Measurements from ENCODE around the gene DTX1. TPM values are rescaled to one million over a fixed set of nuclear protein-coding genes. Genes with fewer than 3 reads are reported as not detected.

DTX1 gene
- total RNA-seq, 3 donors from 2014 or later, result 7.9 to 46.6 (median 20.0) TPM

- no peak for TF ChIP-seq CTCF (IDR thresholded peaks at IDR 0.05)
- TF ChIP-seq POLR2A (IDR thresholded peaks at IDR 0.05), result no peak
- no peak for TF ChIP-seq POLR2AphosphoS5 (IDR thresholded peaks at IDR 0.05)
- intact Hi-C loops (cut with DNase I; ENCODE audit: low total_unique reads), result no loop called here
- Histone ChIP-seq H3K36me3 (no peaks in the 10 kb centered on the region), H3K4me3 (no peak overlapping the region), H3K27ac (no peak overlapping the region), H3K9me3 (no peaks in the 10 kb centered on the region), H3K27me3 (no peaks in the 10 kb centered on the region), H3K4me1 (no peaks in the 10 kb centered on the region)
- DNase-seq (ENCODE audit: low spot score in 2 of 2), result no peak
Observed at GRCh38 chr12:113102811-113103210, 46.3 kb downstream of the DTX1 start.

GRCh38 chr12:113103756-113104450 lies 47.4 kb downstream of the DTX1 start:
- H3K36me3 ChIP-seq, result no peaks in the 10 kb centered on the region
- no peak for DNase-seq (ENCODE audit: low spot score in 2 of 2)
- no peak overlapping the region for H3K27ac ChIP-seq
- H3K4me1 ChIP-seq, result no peaks in the 10 kb centered on the region
- H3K9me3 ChIP-seq, result no peaks in the 10 kb centered on the region
- no peaks in the 10 kb centered on the region for H3K27me3 ChIP-seq
- intact Hi-C loops (cut with DNase I; ENCODE audit: low total_unique reads), result no loop called here
- no peak for TF ChIP-seq POLR2A (IDR thresholded peaks at IDR 0.05)
- TF ChIP-seq POLR2AphosphoS5 (IDR thresholded peaks at IDR 0.05), result no peak
- TF ChIP-seq CTCF (IDR thresholded peaks at IDR 0.05), result no peak
- H3K4me3 ChIP-seq, result peak overlapping the region in 2 of 3 donors; percentile 22 to 27

DNA sequence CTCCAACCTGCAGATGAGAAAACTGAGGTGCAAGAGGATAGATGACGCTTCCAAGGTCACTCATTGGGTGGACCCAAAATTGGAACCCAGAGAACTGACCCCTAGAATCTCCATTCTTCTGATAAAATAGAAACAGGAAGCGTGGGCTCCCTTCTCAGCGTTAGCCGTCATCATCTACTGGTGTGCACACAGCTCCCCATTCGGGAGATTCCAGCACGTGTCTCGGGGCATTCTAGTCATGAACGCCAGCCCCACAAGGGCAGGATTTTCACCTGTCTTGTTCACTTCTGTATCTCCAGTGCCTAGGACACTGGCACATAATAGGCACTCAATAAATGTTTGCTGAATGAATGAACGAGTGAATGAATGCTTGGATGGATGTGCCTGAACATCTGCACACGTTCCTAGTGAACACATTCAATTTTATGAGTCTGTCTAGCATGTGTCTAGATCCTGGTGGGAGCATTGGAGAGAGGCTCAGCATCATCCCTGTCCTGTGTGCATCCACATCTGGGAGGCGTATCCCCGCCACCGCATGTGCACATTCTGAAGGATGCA lies 48.5 kb downstream of the DTX1 start:
- H3K36me3 ChIP-seq, result no peaks in the 10 kb centered on the region
- no peaks in the 10 kb centered on the region for H3K27me3 ChIP-seq

DNA sequence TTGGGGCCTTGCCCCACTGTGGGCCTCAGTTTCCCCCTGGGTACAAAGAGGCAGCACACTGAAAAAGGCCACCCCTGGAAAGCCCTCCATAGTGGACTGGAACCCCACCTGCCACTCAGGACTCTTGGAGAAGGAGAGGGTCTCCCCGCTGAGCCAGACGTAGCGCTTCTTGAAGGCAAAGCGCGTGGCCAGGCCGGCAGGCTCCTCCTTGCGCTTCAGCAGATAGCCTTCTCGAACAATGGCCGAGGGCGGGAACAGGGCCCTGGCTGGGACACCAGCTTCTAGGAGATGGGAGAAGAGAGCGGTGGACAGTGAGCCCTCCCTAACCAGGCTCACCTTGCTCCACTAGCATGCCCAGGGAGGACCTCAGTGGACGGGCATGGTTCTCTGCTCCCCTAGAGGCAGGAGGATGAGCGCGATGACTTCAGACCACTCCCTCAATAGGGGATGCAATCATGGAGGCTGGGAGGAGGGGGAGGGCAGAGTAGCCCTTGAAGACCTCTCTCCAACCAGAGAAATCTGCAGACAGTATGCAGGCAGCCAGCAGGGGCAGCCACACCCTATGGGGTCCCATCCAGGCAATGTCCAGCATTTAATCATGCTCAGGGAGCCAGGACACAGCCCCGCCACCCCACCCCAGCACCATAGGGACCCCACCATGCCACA lies 49.2 kb downstream of the DTX1 start:
- Histone ChIP-seq H3K4me3 (no peak overlapping the region), H3K27ac (no peak overlapping the region), H3K36me3 (no peaks in the 10 kb centered on the region), H3K4me1 (no peaks in the 10 kb centered on the region), H3K27me3 (no peaks in the 10 kb centered on the region), H3K9me3 (no peaks in the 10 kb centered on the region)
- intact Hi-C loops (cut with DNase I; ENCODE audit: low total_unique reads), result no loop called here
- TF ChIP-seq POLR2A (IDR thresholded peaks at IDR 0.05), result no peak
- TF ChIP-seq CTCF (IDR thresholded peaks at IDR 0.05), result no peak
- TF ChIP-seq POLR2AphosphoS5 (IDR thresholded peaks at IDR 0.05), result no peak
- no peak for DNase-seq (ENCODE audit: low spot score in 2 of 2)

More for the DNA sequence above, 48.5 kb downstream of the DTX1 start:
- H3K4me1 ChIP-seq, result no peaks in the 10 kb centered on the region
- intact Hi-C loops (cut with DNase I; ENCODE audit: low total_unique reads), result no loop called here
- no peak overlapping the region for H3K4me3 ChIP-seq
- no peak for DNase-seq (ENCODE audit: low spot score in 2 of 2)
- H3K9me3 ChIP-seq, result no peaks in the 10 kb centered on the region
- no peak overlapping the region for H3K27ac ChIP-seq
- no peak for TF ChIP-seq POLR2AphosphoS5 (IDR thresholded peaks at IDR 0.05)
- TF ChIP-seq CTCF (IDR thresholded peaks at IDR 0.05), result no peak
- no peak for TF ChIP-seq POLR2A (IDR thresholded peaks at IDR 0.05)

DNA sequence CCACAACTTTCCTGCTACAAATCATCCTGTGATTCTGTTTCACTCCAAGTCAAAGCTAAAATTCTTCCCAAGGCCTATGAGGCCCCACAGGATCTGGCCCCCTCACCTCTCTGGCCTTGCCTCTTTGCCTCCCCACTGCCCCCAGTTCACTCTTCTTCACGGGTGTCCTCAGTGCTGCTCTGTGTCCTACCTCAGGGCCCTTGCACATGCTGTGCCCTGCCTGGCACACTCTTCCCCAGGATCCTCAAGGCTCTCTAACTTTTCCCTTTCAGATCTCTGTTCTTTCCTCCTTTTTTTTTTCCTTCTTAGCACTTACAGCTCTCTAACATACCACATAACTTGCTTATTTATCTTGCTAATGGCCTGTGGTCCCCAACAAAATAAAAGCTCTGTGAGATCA lies 49.8 kb downstream of the DTX1 start:
- DNase-seq (ENCODE audit: low spot score in 2 of 2), result no peak
- TF ChIP-seq POLR2AphosphoS5 (IDR thresholded peaks at IDR 0.05) (no peak), POLR2A (IDR thresholded peaks at IDR 0.05) (no peak), CTCF (IDR thresholded peaks at IDR 0.05) (no peak)
- H3K4me1 ChIP-seq, result no peaks in the 10 kb centered on the region
- intact Hi-C loops (cut with DNase I; ENCODE audit: low total_unique reads), result no loop called here
- H3K9me3 ChIP-seq, result no peaks in the 10 kb centered on the region
- H3K36me3 ChIP-seq, result no peaks in the 10 kb centered on the region
- H3K4me3 ChIP-seq, result no peak overlapping the region
- H3K27me3 ChIP-seq, result no peaks in the 10 kb centered on the region
- H3K27ac ChIP-seq, result no peak overlapping the region
